Ureter (tissue), 1 donor: Measurements from ENCODE around the gene DOCK6. TPM values are rescaled to one million over a fixed set of nuclear protein-coding genes. Genes with fewer than 3 reads are reported as not detected.

ENCODE experiments used
- DNase-seq: peaks from one replicate; pipeline ENCODE4 v3.0.0-alpha.2; 2020; ENCODE audit warnings: low spot score
- total RNA-seq: library from RNA; stranded (reverse); gene quantifications from one replicate; pipeline ENCODE4 v1.2.4, GENCODE V29; 2023
- donor health status: DM: yes; HTN: yes; CAD: no.

Gene DOCK6
- total RNA-seq, 1 donor from 2014 or later: 125 TPM

GRCh38 chr19:11247934-11248333 is 14.4 kb downstream of the DOCK6 start:
- DNase-seq: no peak

- DNase-seq: no peak
These were observed 14.9 kb downstream of the DOCK6 start for GRCh38 chr19:11247391-11247790.

GRCh38 chr19:11246941-11247340 is 15.4 kb downstream of the DOCK6 start:
- DNase-seq: no peak

GRCh38 chr19:11244846-11245589 is 17.3 kb downstream of the DOCK6 start:
- no peak for DNase-seq

- DNase-seq: no peak
These were observed 18.5 kb downstream of the DOCK6 start for GRCh38 chr19:11243798-11244169.

GRCh38 chr19:11242864-11243797 is 19.2 kb downstream of the DOCK6 start:
- peak; percentile 92 for DNase-seq

GRCh38 chr19:11242025-11242424 is 20.3 kb downstream of the DOCK6 start:
- no peak for DNase-seq

GRCh38 chr19:11240008-11240444 is 22.3 kb downstream of the DOCK6 start:
- DNase-seq: no peak

GRCh38 chr19:11239377-11240000 is 22.8 kb downstream of the DOCK6 start, which contains the start of gene ANGPTL8:
ANGPTL8 (plus strand) TSS chr19:11239619; CDS start chr19:11239638, 19 bp downstream.
- DNase-seq: no peak

- DNase-seq: no peak
These were observed 23.4 kb downstream of the DOCK6 start for GRCh38 chr19:11238781-11239376.

- no peak for DNase-seq
These were observed 24.3 kb downstream of the DOCK6 start for GRCh38 chr19:11238041-11238440.

GRCh38 chr19:11237321-11237720 is 25.0 kb downstream of the DOCK6 start:
- DNase-seq: no peak

- no peak for DNase-seq
These were observed 25.7 kb downstream of the DOCK6 start for GRCh38 chr19:11236324-11237301.

- DNase-seq: no peak
These were observed 27.7 kb downstream of the DOCK6 start for GRCh38 chr19:11234486-11235075.

GRCh38 chr19:11233073-11233472 is 29.3 kb downstream of the DOCK6 start:
- DNase-seq: no peak

- DNase-seq: no peak
These were observed 29.8 kb downstream of the DOCK6 start for GRCh38 chr19:11232555-11232954.

GRCh38 chr19:11230621-11231386 is 31.5 kb downstream of the DOCK6 start:
- DNase-seq: no peak

GRCh38 chr19:11227195-11227886 is 35.0 kb downstream of the DOCK6 start:
- no peak for DNase-seq

GRCh38 chr19:11226716-11227166 is 35.6 kb downstream of the DOCK6 start:
- no peak for DNase-seq
